Measurements from ENCODE around the gene CCNL2. TPM values are rescaled to one million over a fixed set of nuclear protein-coding genes. Genes with fewer than 3 reads are reported as not detected.

Gene CCNL2
- total RNA-seq, 2 experiments from 2014 or later: 274 to 281 TPM

- H3K4me3 ChIP-seq (ENCODE audit: low read length): no peak overlapping the region
- CTCF ChIA-PET: no interaction called here
These were observed 35.6 kb upstream of the CCNL2 start for GRCh38 chr1:1434824-1435105.

GRCh38 chr1:1434131-1434823 lies 35.1 kb upstream of the CCNL2 start:
- POLR2A ChIA-PET: no interaction called here
- H3K4me1 Mint-ChIP-seq (ENCODE audit: low read depth): no peaks in the 10 kb centered on the region
- H3K4me3 Mint-ChIP-seq: no peak overlapping the region
- H3K9me3 ChIP-seq (ENCODE audit: control insufficient read depth in 1 of 2, insufficient read depth in 1 of 2, low read length in 2 of 2): peaks cover 0 to 31% of the 10 kb centered on the region in 2 experiments
- intact Hi-C loops (cut with DNase I, micrococcal nuclease): no loop called here
- ATAC-seq (ENCODE audit: poor library complexity) (no peak), DNase-seq (peak in 1 of 14 experiments; percentile 36)
- H3K27me3 Mint-ChIP-seq: peaks cover 20% of the 10 kb centered on the region
- no peak for TF ChIP-seq CTCF (IDR thresholded peaks at IDR 0.05)
- H3K27ac ChIP-seq (ENCODE audit: low read depth in 1 of 2, low read length in 2 of 2): no peak overlapping the region
- peaks cover 56 to 72% of the 10 kb centered on the region in 2 experiments for H3K27me3 ChIP-seq (ENCODE audit: control insufficient read depth in 1 of 2, insufficient read depth in 2 of 2, low read length in 2 of 2)
- CTCF ChIA-PET: no interaction called here
- no peak overlapping the region for H3K27ac Mint-ChIP-seq
- no peaks in the 10 kb centered on the region for H3K36me3 ChIP-seq (ENCODE audit: insufficient read depth, low read length)
- H3K4me3 ChIP-seq (ENCODE audit: low read length): no peak overlapping the region
- H3K36me3 Mint-ChIP-seq (ENCODE audit: low read depth): no peaks in the 10 kb centered on the region
- H3K4me1 ChIP-seq (ENCODE audit: insufficient read depth, low read length): peaks cover 24% of the 10 kb centered on the region
- no peaks in the 10 kb centered on the region for H3K9me3 Mint-ChIP-seq

More at GRCh38 chr1:1434824-1435105, 35.6 kb upstream of the CCNL2 start:
- Mint-ChIP-seq H3K4me3 (no peak overlapping the region), H3K36me3 (ENCODE audit: low read depth) (no peaks in the 10 kb centered on the region), H3K27me3 (peaks cover 15% of the 10 kb centered on the region), H3K27ac (no peak overlapping the region), H3K4me1 (ENCODE audit: low read depth) (no peaks in the 10 kb centered on the region), H3K9me3 (no peaks in the 10 kb centered on the region)
- POLR2A ChIA-PET: no interaction called here
- Histone ChIP-seq H3K27me3 (ENCODE audit: control insufficient read depth in 1 of 2, insufficient read depth in 2 of 2, low read length in 2 of 2) (peaks cover 56 to 70% of the 10 kb centered on the region in 2 experiments), H3K4me1 (ENCODE audit: insufficient read depth, low read length) (peaks cover 24% of the 10 kb centered on the region), H3K36me3 (ENCODE audit: insufficient read depth, low read length) (no peaks in the 10 kb centered on the region), H3K27ac (ENCODE audit: low read depth in 1 of 2, low read length in 2 of 2) (no peak overlapping the region), H3K9me3 (ENCODE audit: control insufficient read depth in 1 of 2, insufficient read depth in 1 of 2, low read length in 2 of 2) (peaks cover 0 to 31% of the 10 kb centered on the region in 2 experiments)
- TF ChIP-seq CTCF (IDR thresholded peaks at IDR 0.05): no peak
- ATAC-seq (ENCODE audit: poor library complexity): no peak
- intact Hi-C loops (cut with DNase I, micrococcal nuclease): no loop called here
- no peak for DNase-seq

- ATAC-seq (ENCODE audit: poor library complexity) (no peak), DNase-seq (no peak)
- Histone ChIP-seq H3K36me3 (ENCODE audit: insufficient read depth, low read length) (no peaks in the 10 kb centered on the region), H3K4me3 (ENCODE audit: low read length) (no peak overlapping the region), H3K27me3 (ENCODE audit: control insufficient read depth in 1 of 2, insufficient read depth in 2 of 2, low read length in 2 of 2) (peaks cover 58 to 68% of the 10 kb centered on the region in 2 experiments), H3K4me1 (ENCODE audit: insufficient read depth, low read length) (peaks cover 24% of the 10 kb centered on the region), H3K27ac (ENCODE audit: low read depth in 1 of 2, low read length in 2 of 2) (no peak overlapping the region), H3K9me3 (ENCODE audit: control insufficient read depth in 1 of 2, insufficient read depth in 1 of 2, low read length in 2 of 2) (peaks cover 0 to 29% of the 10 kb centered on the region in 2 experiments)
- Mint-ChIP-seq H3K27me3 (peaks cover 23% of the 10 kb centered on the region), H3K27ac (no peak overlapping the region), H3K4me1 (ENCODE audit: low read depth) (no peaks in the 10 kb centered on the region), H3K9me3 (no peaks in the 10 kb centered on the region), H3K4me3 (no peak overlapping the region), H3K36me3 (ENCODE audit: low read depth) (no peaks in the 10 kb centered on the region)
- no peak for TF ChIP-seq CTCF (IDR thresholded peaks at IDR 0.05)
- ChIA-PET POLR2A (no interaction called here), CTCF (no interaction called here)
- intact Hi-C loops (cut with DNase I, micrococcal nuclease): no loop called here
These were observed 34.6 kb upstream of the CCNL2 start for GRCh38 chr1:1433804-1434130.

Data from CD4-positive, alpha-beta T cell (primary cell).